Loucy (cell line): ENCODE results near the gene FAP.

ENCODE experiments used
- H2AFZ ChIP-seq: fragments of 200-600 bp; sonication (generic); 2 replicates; pipeline ENCODE4 v1.6.0; 2016; ENCODE audit warnings: antibody characterized with exemption, mild to moderate bottlenecking, low read length, moderate library complexity
- H3F3A ChIP-seq: fragments of 200-600 bp; 2 replicates; pipeline ENCODE4 v1.6.0; 2016; ENCODE audit warnings: antibody characterized with exemption, low read depth, mild to moderate bottlenecking
- H3K27me3 ChIP-seq: fragments of 200-600 bp; sonication (generic); 2 replicates; pipeline ENCODE4 v1.6.1; 2014; ENCODE audit warnings: low read length, mild to moderate bottlenecking; ENCODE audit not compliant: insufficient read depth, poor library complexity, severe bottlenecking
- H3K36me3 ChIP-seq: fragments of 200-600 bp; sonication (generic); 2 replicates; pipeline ENCODE4 v1.6.1; 2016; ENCODE audit warnings: low read length; ENCODE audit not compliant: insufficient read depth
- H3K4me1 ChIP-seq: fragments of 200-600 bp; sonication (generic); 2 replicates; pipeline ENCODE4 v1.5.1; 2014; ENCODE audit warnings: low read length, mild to moderate bottlenecking; ENCODE audit not compliant: insufficient read depth, poor library complexity, severe bottlenecking
- H3K4me2 ChIP-seq: fragments of 200-600 bp; sonication (generic); 2 replicates; pipeline ENCODE4 v1.6.0; 2014; ENCODE audit warnings: antibody characterized with exemption, low read length, low read depth, mild to moderate bottlenecking; ENCODE audit not compliant: poor library complexity, severe bottlenecking
- H3K4me3 ChIP-seq: fragments of 200-600 bp; sonication (generic); 2 replicates; pipeline ENCODE4 v1.5.1; 2014; ENCODE audit warnings: low read length, mild to moderate bottlenecking, mixed read lengths; ENCODE audit not compliant: poor library complexity, severe bottlenecking
- H3K79me2 ChIP-seq: fragments of 200-600 bp; sonication (generic); 2 replicates; pipeline ENCODE4 v1.6.1; 2014; ENCODE audit warnings: low read length; ENCODE audit not compliant: insufficient read depth
- H3K9ac ChIP-seq: fragments of 200-600 bp; sonication (generic); 2 replicates; pipeline ENCODE4 v1.6.0; 2014; ENCODE audit warnings: mild to moderate bottlenecking, low read depth, low read length, moderate library complexity; ENCODE audit not compliant: poor library complexity, severe bottlenecking
- H3K9me2 ChIP-seq: fragments of 200-600 bp; sonication (generic); replicated peaks from 2 replicates; pipeline ENCODE4 v1.6.1; 2016; ENCODE audit warnings: low read depth, low read length, mixed read lengths
- H3K9me3 ChIP-seq: fragments of 200-600 bp; sonication (generic); 2 replicates; pipeline ENCODE4 v1.6.1; 2014; ENCODE audit warnings: mild to moderate bottlenecking, antibody characterized with exemption, low read length, low read depth; ENCODE audit not compliant: insufficient read depth
- H4K20me1 ChIP-seq: fragments of 200-600 bp; sonication (generic); 2 replicates; pipeline ENCODE4 v1.6.0; 2014; ENCODE audit warnings: antibody characterized with exemption, low read length, mild to moderate bottlenecking; ENCODE audit not compliant: insufficient read depth, poor library complexity, severe bottlenecking
- EZH2phosphoT487 ChIP-seq: fragments of 200-600 bp; IDR thresholded peaks from 2 replicates; pipeline ENCODE4 v1.6.1; 2018; ENCODE audit warnings: antibody characterized with exemption, mild to moderate bottlenecking, moderate library complexity, borderline replicate concordance
- TF ChIP-seq, protein P1 (sequence below): fragments of 200-600 bp; sonication (generic); conservative IDR thresholded peaks from 2 replicates; pipeline ENCODE4 v1.5.1; 2014; ENCODE audit warnings: mild to moderate bottlenecking, antibody characterized with exemption, low read length

FAP gene

DNA sequence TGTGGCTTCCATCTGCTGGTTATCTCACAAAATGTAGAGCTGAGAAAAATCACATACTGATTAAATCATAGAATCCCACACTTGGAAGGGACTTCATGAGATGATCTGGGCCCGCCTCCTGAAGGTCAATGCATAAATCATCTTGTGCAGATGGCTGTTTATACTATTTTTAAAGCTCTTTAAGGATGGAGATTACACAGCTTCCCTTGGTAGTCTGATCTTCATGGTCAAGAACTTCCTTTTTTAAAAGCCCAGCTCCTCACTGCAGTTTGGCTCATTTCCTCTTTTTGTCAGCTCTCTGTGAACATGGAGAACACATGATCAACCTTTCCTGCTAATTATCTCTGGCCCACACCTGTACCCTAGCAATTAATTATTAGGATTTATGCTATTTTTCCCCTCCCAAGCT is 117.1 kb downstream of the FAP start:
- H3F3A ChIP-seq = 0 out of 2 replicates have a peak, but pooled peaks cover 2% of the 10 kb centered on the region
- H3K9me2 ChIP-seq = no peaks in the 10 kb centered on the region
- H2AFZ ChIP-seq = no peak overlapping the region
- no peak overlapping the region for H3K4me3 ChIP-seq
- H4K20me1 ChIP-seq = no peaks in the 10 kb centered on the region
- H3K36me3 ChIP-seq = no peaks in the 10 kb centered on the region
- H3K79me2 ChIP-seq = no peaks in the 10 kb centered on the region
- H3K9me3 ChIP-seq = no peaks in the 10 kb centered on the region
- no peaks in the 10 kb centered on the region for H3K27me3 ChIP-seq
- TF ChIP-seq, protein P1, sequence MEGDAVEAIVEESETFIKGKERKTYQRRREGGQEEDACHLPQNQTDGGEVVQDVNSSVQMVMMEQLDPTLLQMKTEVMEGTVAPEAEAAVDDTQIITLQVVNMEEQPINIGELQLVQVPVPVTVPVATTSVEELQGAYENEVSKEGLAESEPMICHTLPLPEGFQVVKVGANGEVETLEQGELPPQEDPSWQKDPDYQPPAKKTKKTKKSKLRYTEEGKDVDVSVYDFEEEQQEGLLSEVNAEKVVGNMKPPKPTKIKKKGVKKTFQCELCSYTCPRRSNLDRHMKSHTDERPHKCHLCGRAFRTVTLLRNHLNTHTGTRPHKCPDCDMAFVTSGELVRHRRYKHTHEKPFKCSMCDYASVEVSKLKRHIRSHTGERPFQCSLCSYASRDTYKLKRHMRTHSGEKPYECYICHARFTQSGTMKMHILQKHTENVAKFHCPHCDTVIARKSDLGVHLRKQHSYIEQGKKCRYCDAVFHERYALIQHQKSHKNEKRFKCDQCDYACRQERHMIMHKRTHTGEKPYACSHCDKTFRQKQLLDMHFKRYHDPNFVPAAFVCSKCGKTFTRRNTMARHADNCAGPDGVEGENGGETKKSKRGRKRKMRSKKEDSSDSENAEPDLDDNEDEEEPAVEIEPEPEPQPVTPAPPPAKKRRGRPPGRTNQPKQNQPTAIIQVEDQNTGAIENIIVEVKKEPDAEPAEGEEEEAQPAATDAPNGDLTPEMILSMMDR = no peak
- TF ChIP-seq EZH2phosphoT487 = no peak
- peaks cover 17% of the 10 kb centered on the region for H3K4me1 ChIP-seq
- H3K9ac ChIP-seq = no peak overlapping the region
- H3K4me2 ChIP-seq = peak overlapping the region; percentile 47

- no peak overlapping the region for H3K4me3 ChIP-seq
- no peaks in the 10 kb centered on the region for H3K27me3 ChIP-seq
- H3K4me2 ChIP-seq = no peak overlapping the region
- H4K20me1 ChIP-seq = no peaks in the 10 kb centered on the region
- no peaks in the 10 kb centered on the region for H3K79me2 ChIP-seq
- H3K36me3 ChIP-seq = no peaks in the 10 kb centered on the region
- H3F3A ChIP-seq = 0 out of 2 replicates have a peak, but pooled peaks cover 2% of the 10 kb centered on the region
- H3K4me1 ChIP-seq = peaks cover 18% of the 10 kb centered on the region
- no peaks in the 10 kb centered on the region for H3K9me3 ChIP-seq
- H3K9me2 ChIP-seq = no peaks in the 10 kb centered on the region
- H3K9ac ChIP-seq = no peak overlapping the region
- peak overlapping the region; percentile 27; the same call in 1 of the 2 replicates for H2AFZ ChIP-seq
- no peak for TF ChIP-seq EZH2phosphoT487
- TF ChIP-seq, protein P1 = no peak
These were observed 118.1 kb downstream of the FAP start for GRCh38 chr2:162125138-162125537.

GRCh38 chr2:162123806-162124758 is 119.2 kb downstream of the FAP start:
- H3K27me3 ChIP-seq = no peaks in the 10 kb centered on the region
- H2AFZ ChIP-seq = peak overlapping the region; percentile 27
- H3K9me3 ChIP-seq = no peaks in the 10 kb centered on the region
- H3K9me2 ChIP-seq = no peaks in the 10 kb centered on the region
- no peaks in the 10 kb centered on the region for H3K36me3 ChIP-seq
- no peak for TF ChIP-seq EZH2phosphoT487
- TF ChIP-seq, protein P1 = peak; percentile 91
- no peak overlapping the region for H3K4me2 ChIP-seq
- H3K9ac ChIP-seq = no peak overlapping the region
- no peaks in the 10 kb centered on the region for H3K79me2 ChIP-seq
- peaks cover 22% of the 10 kb centered on the region for H3K4me1 ChIP-seq
- no peak overlapping the region for H3K4me3 ChIP-seq
- 0 out of 2 replicates have a peak, but pooled peaks cover 2% of the 10 kb centered on the region for H3F3A ChIP-seq
- no peaks in the 10 kb centered on the region for H4K20me1 ChIP-seq
